Activated naive CD8-positive, alpha-beta T cell treated with anti-CD3 and anti-CD28 coated beads for 36 hours (primary cell): Measurements from ENCODE around the gene GRID1. TPM values are rescaled to one million over a fixed set of nuclear protein-coding genes. Genes with fewer than 3 reads are reported as not detected.

Experiments used
- DNase-seq: peaks from one replicate; pipeline ENCODE4 v3.0.0; 2021
- H3K27ac Mint-ChIP-seq: one replicate; pipeline ENCODE4 v1.8.0; 2022; ENCODE audit warnings: mild to moderate bottlenecking, moderate library complexity, mixed read lengths
- H3K27me3 Mint-ChIP-seq: one replicate; pipeline ENCODE4 v1.8.0; 2022; ENCODE audit warnings: mild to moderate bottlenecking, mixed read lengths
- H3K36me3 Mint-ChIP-seq: one replicate; pipeline ENCODE4 v1.8.0; 2021; ENCODE audit warnings: mild to moderate bottlenecking, mixed read lengths
- H3K4me1 Mint-ChIP-seq: one replicate; pipeline ENCODE4 v1.8.0; 2021; ENCODE audit warnings: mixed read lengths
- H3K4me3 Mint-ChIP-seq: one replicate; pipeline ENCODE4 v1.8.0; 2022; ENCODE audit warnings: mild to moderate bottlenecking, moderate library complexity, mixed read lengths
- H3K9me3 Mint-ChIP-seq: one replicate; pipeline ENCODE4 v1.8.0; 2022; ENCODE audit warnings: mixed read lengths
- total RNA-seq, 2 experiments: library from RNA; stranded (reverse); gene quantifications; one replicate each; pipeline ENCODE4 v1.2.3, GENCODE V29; 2021

Gene GRID1
- total RNA-seq, 2 experiments from 2014 or later, result not detected

DNA sequence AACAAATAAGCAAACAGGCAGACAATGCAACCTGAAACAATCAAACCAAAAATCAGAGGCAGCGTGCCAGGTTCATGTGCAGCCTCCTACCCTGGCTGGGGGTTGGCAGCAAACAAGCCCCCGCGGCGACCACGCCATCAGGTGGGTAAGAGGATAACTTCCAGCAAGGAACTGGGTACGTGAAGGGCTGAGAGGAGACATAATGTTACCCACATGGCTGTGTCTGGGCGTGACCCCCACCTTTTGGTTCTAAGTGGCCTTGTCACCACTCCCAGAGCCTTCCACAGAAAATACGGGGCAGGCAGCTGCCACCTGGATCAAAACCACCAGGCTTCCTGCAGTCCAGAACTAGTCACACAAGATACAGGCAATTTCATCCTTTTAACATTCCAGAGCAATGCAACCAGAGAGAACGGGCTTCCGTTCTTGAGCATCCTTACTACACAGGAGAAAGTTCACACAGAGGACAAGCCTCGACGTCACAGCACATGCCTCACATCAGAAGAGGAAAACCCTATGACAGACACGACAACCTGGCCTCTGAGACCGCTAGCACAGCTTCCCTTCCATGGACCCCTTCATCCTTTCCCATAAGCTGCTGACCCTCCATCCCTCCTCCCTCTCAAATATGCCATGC is 171.0 kb downstream of the GRID1 start:
- no peak overlapping the region for H3K27ac Mint-ChIP-seq
- no peaks in the 10 kb centered on the region for H3K9me3 Mint-ChIP-seq
- DNase-seq, result no peak
- peaks cover 8% of the 10 kb centered on the region for H3K27me3 Mint-ChIP-seq
- no peak overlapping the region for H3K4me3 Mint-ChIP-seq
- no peaks in the 10 kb centered on the region for H3K4me1 Mint-ChIP-seq
- H3K36me3 Mint-ChIP-seq, result no peaks in the 10 kb centered on the region

DNA sequence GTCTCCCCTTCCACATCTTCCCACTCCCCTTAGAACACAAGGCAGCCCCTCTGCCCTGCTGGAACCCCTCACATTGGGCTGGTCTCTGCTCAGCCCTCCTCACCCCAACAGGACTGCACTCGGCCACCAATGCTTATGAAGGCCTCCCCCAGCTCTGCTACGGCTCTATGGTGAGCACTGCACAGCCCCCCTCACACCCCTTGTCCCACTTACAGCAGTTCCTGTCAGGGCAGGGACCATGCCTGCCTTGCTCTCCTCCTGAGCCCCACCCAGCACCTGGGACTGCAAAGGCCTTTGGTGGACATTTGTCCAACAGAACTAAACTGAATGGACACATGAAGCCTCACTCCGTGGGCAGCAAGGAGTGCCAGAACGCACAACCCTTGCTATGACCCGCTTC is 171.9 kb downstream of the GRID1 start:
- no peak for DNase-seq
- Mint-ChIP-seq H3K4me1 (no peaks in the 10 kb centered on the region), H3K27ac (no peak overlapping the region), H3K4me3 (no peak overlapping the region), H3K27me3 (peaks cover 3% of the 10 kb centered on the region), H3K36me3 (no peaks in the 10 kb centered on the region), H3K9me3 (no peaks in the 10 kb centered on the region)

DNA sequence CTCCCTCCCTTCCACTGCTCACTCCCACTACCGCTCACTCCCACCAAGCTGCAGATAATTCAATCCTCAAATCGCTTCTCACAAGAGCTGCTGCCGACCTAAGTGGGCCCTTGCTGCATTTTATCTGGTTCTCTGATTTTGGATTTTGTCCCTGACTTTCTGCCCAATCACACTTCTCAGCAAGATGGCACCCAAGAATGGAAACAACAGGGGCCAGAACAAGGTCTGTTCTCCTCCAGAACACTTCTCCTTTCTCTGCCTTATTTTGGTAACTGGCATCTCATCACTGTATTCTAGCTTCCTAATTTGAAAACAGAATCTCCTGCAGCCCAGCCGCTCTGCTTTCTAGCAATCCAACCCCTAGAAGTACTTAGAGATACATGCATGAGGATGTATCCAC is 172.8 kb downstream of the GRID1 start:
- H3K4me3 Mint-ChIP-seq, result no peak overlapping the region
- H3K27me3 Mint-ChIP-seq, result peaks cover 3% of the 10 kb centered on the region
- H3K9me3 Mint-ChIP-seq, result no peaks in the 10 kb centered on the region
- H3K4me1 Mint-ChIP-seq, result no peaks in the 10 kb centered on the region
- no peaks in the 10 kb centered on the region for H3K36me3 Mint-ChIP-seq
- no peak overlapping the region for H3K27ac Mint-ChIP-seq
- no peak for DNase-seq

DNA sequence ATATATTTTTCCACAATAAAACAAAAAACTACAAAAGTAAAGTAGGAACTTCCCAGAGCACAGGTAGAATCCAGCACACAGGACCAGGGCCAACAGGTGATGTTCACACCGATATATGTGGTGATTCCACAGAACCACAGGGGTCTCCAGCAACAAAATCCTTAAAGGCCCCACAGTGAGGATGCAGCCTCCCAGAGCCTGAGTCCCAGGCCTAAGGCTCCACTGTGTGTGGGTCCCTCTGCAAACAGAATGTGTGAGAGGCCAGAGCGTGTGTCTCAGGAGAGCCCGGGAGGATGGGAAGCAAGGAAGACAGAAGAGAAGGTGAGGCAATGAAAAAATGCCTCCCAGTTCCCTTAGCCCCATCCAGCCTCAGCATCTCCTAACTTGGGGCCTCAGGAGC is 173.9 kb downstream of the GRID1 start:
- DNase-seq, result no peak
- no peak overlapping the region for H3K27ac Mint-ChIP-seq
- H3K9me3 Mint-ChIP-seq, result no peaks in the 10 kb centered on the region
- no peaks in the 10 kb centered on the region for H3K36me3 Mint-ChIP-seq
- no peaks in the 10 kb centered on the region for H3K4me1 Mint-ChIP-seq
- peaks cover 3% of the 10 kb centered on the region for H3K27me3 Mint-ChIP-seq
- no peak overlapping the region for H3K4me3 Mint-ChIP-seq

DNA sequence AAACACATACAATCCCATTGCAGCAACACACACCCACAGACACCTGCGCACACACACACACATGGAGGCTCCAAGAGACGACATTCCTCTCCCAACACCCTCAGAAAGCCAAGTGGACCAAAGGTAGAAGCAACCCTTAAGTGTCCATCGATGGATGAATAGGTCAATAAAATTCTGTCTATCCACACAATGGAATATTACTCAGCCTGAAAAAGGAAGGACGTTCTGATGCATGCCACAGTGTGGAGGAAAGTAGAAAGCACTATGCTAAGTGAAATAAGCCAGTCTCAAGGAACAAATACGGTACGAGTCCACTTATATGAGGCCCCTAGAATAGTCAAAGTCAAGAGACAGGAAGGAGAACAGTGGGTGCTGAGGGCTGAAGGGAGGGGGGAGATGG is 174.4 kb downstream of the GRID1 start:
- Mint-ChIP-seq H3K36me3 (no peaks in the 10 kb centered on the region), H3K27me3 (peaks cover 3% of the 10 kb centered on the region), H3K9me3 (no peaks in the 10 kb centered on the region), H3K4me1 (no peaks in the 10 kb centered on the region), H3K4me3 (no peak overlapping the region), H3K27ac (no peak overlapping the region)
- DNase-seq, result no peak

DNA sequence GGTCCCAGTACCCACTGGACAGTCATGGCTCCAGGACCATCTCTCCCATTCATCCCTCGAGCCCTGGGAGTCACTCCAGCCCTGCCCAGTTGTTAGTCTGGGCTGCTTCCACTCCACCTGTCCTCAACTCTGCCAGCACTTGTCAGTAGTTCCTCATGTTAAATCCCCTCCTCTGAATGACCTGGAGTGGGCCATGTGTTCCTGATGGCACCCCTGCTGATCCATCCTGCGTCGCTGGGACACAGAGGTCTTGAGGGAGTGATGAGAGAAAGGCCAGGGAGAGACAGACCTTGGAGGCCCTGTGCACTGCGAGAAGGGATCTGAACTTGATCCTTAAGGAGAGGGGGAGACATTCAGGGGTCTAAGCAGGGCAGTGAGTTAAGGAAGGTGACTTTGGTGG is 174.9 kb downstream of the GRID1 start:
- H3K4me1 Mint-ChIP-seq, result no peaks in the 10 kb centered on the region
- no peak overlapping the region for H3K27ac Mint-ChIP-seq
- H3K9me3 Mint-ChIP-seq, result no peaks in the 10 kb centered on the region
- no peaks in the 10 kb centered on the region for H3K36me3 Mint-ChIP-seq
- peaks cover 3% of the 10 kb centered on the region for H3K27me3 Mint-ChIP-seq
- no peak for DNase-seq
- H3K4me3 Mint-ChIP-seq, result no peak overlapping the region

DNA sequence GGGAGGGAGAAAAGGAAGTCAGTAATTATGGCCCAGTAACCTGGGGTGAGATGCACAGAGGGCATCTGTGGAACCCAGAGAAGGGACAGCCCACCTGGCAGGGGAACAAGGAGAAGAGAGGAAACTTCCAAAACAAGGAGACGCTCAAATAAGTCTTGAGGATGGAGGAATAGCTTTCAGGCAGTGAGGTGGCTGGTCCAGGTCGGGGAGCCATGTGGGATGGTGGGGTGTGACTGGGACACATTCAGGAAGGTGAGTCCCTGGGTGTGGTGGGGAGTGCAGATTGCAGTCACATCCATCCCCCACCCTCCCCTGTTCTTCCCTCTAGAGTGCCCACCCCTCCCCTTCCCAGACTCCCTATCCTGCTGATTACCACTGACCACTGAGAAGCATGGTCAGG is 175.4 kb downstream of the GRID1 start:
- H3K27ac Mint-ChIP-seq, result no peak overlapping the region
- peaks cover 5% of the 10 kb centered on the region for H3K27me3 Mint-ChIP-seq
- H3K4me3 Mint-ChIP-seq, result no peak overlapping the region
- no peak for DNase-seq
- no peaks in the 10 kb centered on the region for H3K9me3 Mint-ChIP-seq
- no peaks in the 10 kb centered on the region for H3K36me3 Mint-ChIP-seq
- H3K4me1 Mint-ChIP-seq, result no peaks in the 10 kb centered on the region

DNA sequence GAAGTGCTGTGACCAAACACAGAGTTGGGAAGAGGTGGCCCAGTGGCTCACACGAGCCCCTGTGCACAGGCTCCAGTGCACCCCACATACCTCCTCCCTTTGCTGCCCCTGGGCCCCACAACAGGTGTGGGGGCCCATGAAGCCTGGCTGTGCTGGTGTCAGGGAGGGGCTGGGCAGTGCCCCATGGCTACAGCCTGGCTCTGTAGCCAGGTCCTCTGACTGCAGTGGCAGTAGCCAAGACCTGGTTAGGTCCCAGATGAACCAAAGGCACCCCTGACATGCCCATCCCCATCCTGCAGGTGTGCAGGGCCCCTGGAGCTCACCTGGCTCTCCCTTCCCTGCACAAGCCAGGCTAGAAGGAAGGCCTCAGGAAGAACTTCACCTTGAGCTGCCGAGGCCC is 176.3 kb downstream of the GRID1 start:
- H3K36me3 Mint-ChIP-seq, result no peaks in the 10 kb centered on the region
- H3K27ac Mint-ChIP-seq, result no peak overlapping the region
- no peak for DNase-seq
- no peak overlapping the region for H3K4me3 Mint-ChIP-seq
- no peaks in the 10 kb centered on the region for H3K4me1 Mint-ChIP-seq
- H3K27me3 Mint-ChIP-seq, result peaks cover 7% of the 10 kb centered on the region
- no peaks in the 10 kb centered on the region for H3K9me3 Mint-ChIP-seq

DNA sequence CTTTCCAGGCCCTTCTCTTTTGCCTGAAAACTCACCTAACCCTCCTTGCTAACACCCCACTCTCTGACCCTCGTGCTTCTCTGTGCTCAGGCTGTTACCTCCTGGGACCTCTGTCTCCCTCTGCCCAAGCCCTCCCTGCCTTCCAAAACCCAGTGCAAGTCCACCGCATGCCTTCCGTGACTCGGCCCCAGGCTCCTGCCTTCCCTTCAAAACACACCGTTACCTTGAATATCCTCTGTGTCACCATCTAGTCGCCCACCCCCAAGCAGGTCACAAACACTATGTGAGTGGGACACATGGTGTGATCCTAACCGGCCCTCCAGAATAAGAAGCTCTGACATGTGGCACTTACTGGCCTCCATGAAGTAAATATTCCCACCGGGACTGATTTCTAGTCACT is 176.7 kb downstream of the GRID1 start:
- no peaks in the 10 kb centered on the region for H3K9me3 Mint-ChIP-seq
- DNase-seq, result no peak
- no peak overlapping the region for H3K4me3 Mint-ChIP-seq
- no peak overlapping the region for H3K27ac Mint-ChIP-seq
- peaks cover 7% of the 10 kb centered on the region for H3K27me3 Mint-ChIP-seq
- no peaks in the 10 kb centered on the region for H3K36me3 Mint-ChIP-seq
- no peaks in the 10 kb centered on the region for H3K4me1 Mint-ChIP-seq

DNA sequence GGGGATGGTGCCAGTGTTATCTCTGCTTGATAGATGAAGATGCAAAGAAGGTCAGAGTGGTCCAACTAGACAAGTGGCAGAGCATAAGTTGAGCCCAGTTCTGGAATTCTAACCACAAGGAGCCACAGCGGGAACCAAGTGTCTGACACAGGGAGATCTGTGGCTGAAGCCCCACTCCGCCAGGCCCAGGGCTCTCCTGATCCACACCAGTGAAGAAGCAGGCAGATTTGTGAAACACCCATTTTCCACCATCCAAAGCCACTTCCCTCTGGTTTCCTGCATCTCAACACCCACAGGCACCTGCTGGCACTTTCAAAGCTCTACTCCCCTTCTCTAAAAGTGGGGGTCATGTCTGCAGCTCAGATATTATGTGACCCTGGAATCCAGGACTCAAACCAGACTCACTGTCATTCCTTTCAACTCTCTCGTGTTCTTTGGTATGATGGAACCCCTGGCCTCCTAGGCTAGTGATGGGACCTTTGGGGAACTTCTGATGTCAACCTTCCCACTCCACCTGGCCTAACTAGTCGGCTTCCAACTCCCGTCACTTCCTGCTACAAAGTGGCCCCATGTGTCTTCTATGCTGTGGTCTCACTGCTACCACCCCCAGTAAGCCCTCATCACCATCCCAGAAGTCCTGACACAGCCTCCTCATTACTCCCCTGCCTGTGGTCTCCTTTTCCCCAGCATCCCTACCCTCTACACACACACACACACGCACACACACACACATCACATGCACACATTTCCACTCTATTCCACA is 177.6 kb downstream of the GRID1 start:
- peaks cover 9% of the 10 kb centered on the region for H3K27me3 Mint-ChIP-seq

DNA sequence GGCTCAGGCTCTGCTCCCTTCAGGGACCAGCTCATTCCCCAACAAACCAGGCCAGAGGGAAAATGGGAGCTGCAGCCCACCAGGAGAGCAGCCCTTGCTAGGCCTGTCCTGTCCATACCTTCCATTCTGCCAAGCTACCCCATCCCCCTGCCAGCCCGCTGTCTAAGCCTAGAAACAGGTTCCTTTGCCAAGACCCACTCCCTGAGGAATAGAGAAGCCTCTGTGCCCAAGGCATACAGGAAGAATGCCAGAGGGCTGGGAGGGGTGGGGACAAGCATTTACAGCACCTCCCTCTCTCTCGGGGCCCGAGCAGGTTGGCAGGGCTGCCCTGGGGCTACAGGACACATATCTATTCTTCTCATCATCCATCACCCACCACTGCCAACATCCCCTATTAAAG is 178.3 kb downstream of the GRID1 start:
- no peak overlapping the region for H3K27ac Mint-ChIP-seq
- H3K27me3 Mint-ChIP-seq, result peaks cover 11% of the 10 kb centered on the region
- no peak for DNase-seq
- no peak overlapping the region for H3K4me3 Mint-ChIP-seq
- H3K36me3 Mint-ChIP-seq, result no peaks in the 10 kb centered on the region
- H3K9me3 Mint-ChIP-seq, result no peaks in the 10 kb centered on the region
- no peaks in the 10 kb centered on the region for H3K4me1 Mint-ChIP-seq

More for the DNA sequence above, 177.6 kb downstream of the GRID1 start:
- Mint-ChIP-seq H3K4me1 (no peaks in the 10 kb centered on the region), H3K27ac (no peak overlapping the region), H3K4me3 (no peak overlapping the region), H3K36me3 (no peaks in the 10 kb centered on the region), H3K9me3 (no peaks in the 10 kb centered on the region)
- no peak for DNase-seq

DNA sequence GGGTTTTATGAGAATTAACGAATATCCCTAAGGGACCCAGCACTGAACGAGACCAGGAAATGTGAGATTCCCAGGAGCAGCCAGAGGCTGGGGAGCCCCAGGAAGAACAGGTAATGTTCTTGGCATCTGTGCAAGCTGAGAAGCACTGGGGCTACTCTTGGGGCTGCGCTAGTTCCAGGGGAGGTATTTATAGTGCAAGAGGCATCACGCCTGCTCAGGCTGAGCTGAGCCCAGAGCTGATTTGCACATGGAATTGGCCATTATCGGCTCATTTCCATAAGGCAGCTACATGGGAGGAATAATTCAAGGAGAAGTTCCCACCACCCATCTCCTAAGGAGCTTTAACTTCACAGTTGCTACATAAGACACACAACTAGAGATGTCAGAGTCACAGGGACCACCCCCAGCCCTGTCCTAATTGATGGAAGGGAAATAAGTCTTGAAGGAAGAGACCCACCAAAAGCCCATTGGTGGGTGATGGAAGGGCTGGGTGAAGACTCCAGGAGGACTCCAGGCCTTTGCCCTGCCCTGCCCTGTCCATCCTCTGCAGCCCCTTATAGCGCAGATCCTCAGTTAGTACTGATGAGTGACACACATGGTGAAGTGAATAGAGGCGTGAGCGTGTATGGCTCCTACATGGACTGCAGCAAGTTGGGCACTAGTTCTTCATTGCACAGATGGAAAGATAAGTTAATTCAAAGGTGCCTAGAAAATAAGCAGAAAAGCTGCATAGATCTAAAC is 178.9 kb downstream of the GRID1 start:
- H3K27ac Mint-ChIP-seq, result no peak overlapping the region
- no peak for DNase-seq
- no peaks in the 10 kb centered on the region for H3K4me1 Mint-ChIP-seq
- H3K9me3 Mint-ChIP-seq, result no peaks in the 10 kb centered on the region
- H3K27me3 Mint-ChIP-seq, result peaks cover 11% of the 10 kb centered on the region
- H3K4me3 Mint-ChIP-seq, result no peak overlapping the region
- no peaks in the 10 kb centered on the region for H3K36me3 Mint-ChIP-seq

DNA sequence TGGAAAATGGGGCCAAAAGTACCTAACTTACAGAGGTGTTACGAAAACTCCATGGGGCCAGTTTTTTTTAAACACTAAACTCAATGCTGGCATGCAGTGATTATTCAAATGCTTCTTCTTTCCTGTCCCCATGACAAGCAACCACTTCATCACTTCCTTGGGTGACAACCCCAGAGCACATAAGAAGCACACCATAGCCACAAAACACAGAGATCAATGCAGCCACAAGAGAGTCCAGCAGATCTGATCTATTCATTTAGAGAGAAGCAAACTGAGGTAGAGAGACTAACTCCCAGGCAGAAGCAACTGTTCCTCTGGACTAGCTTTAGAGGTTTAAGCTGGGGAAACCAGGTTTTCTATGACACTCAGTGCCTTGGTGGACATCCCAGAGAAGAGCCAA is 180.0 kb downstream of the GRID1 start:
- H3K36me3 Mint-ChIP-seq, result no peaks in the 10 kb centered on the region
- no peak overlapping the region for H3K27ac Mint-ChIP-seq

DNA sequence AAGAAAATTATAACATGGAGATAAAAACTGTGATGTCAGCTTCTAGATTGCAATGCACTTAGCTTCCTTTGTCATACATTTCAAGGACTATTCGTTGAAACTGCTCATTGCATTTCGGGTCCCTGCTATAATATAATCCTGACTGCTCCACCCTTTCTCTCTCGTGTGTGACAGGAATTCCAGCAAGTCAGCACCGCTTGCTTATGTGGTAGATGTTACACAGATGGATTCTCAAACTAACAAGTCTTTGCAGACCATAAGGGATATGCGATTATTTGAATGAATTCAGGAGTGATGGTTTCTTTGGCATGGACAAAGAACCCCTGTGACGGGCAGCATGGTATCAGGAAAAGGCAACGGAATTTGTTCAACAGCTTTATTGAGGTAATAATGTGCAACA is 184.0 kb downstream of the GRID1 start:
- no peaks in the 10 kb centered on the region for H3K9me3 Mint-ChIP-seq
- no peak overlapping the region for H3K27ac Mint-ChIP-seq
- H3K27me3 Mint-ChIP-seq, result peaks cover 8% of the 10 kb centered on the region
- no peaks in the 10 kb centered on the region for H3K36me3 Mint-ChIP-seq
- no peak overlapping the region for H3K4me3 Mint-ChIP-seq
- no peak for DNase-seq
- no peaks in the 10 kb centered on the region for H3K4me1 Mint-ChIP-seq

More for the DNA sequence above, 180.0 kb downstream of the GRID1 start:
- Mint-ChIP-seq H3K4me3 (no peak overlapping the region), H3K27me3 (peaks cover 11% of the 10 kb centered on the region), H3K4me1 (no peaks in the 10 kb centered on the region), H3K9me3 (no peaks in the 10 kb centered on the region)
- no peak for DNase-seq

DNA sequence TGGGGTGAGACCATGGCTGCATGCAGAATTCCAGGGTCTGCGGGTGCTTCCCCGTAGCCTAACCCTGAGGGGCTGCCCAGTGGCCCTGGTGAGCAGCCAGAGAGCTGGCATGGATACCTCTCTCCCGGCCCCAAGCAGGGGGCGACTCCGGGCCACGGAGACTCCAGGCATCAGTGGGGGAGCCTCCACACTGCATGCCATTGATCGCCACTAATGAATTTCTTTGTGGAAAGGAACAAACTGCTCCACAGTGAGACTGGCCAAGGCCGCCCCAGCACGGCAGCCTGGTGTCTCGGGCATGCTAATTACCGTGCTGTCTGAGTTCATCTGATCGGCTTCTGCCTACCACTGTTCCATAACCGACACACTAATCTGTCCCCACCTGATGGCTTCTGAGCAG is 184.4 kb downstream of the GRID1 start:
- Mint-ChIP-seq H3K27me3 (peaks cover 8% of the 10 kb centered on the region), H3K27ac (no peak overlapping the region), H3K4me1 (no peaks in the 10 kb centered on the region), H3K36me3 (no peaks in the 10 kb centered on the region), H3K9me3 (no peaks in the 10 kb centered on the region), H3K4me3 (no peak overlapping the region)
- DNase-seq, result no peak
